ENCODE results near the gene OSER1.
"Not testable (repeated sequence)": the region's sequence is repeated elsewhere in the genome, so short reads cannot be mapped to it uniquely, and the experiment has no call there.

The OSER1 gene

DNA sequence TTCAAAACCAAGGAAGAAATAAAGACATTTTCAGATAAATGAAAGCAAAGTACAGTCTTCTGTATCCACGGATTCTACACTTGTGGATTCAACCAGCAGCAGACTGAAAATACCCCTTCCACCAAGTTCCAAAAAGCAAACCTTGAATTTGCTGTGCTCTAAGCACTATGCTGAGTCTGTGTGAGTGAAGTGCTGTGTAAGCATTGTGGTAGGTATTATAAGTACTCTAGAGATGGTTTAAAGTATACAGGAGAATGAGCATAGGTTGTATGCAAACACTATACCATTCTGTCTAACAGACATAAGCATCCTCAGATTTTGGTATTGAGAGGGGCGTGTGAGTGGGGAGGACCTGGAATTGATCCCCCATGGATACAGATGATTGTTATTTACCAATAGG lies 9.6 kb downstream of the OSER1 start:
- DNase-seq (ENCODE audit: low read depth in 2 of 2): no peak

DNA sequence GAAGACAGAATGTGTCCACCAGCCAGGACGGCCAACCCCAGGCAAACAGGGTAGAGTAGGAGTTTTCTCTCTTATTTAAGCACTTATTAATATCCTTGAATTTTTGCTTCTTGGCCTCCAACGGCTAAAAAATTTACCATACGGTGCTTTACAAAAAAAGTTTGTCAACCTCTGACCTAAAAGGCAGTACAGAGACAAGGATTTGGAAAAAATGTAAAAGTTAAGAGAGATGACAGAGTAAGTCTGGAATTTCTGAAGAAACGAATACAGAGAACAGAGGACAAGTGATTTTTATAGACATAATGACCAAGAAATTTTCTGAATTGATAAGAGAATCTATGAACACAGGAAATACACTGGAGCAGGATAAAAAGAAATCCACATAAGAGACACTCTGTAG lies 10.2 kb downstream of the OSER1 start:
- DNase-seq (ENCODE audit: low read depth in 2 of 2): no peak

DNA sequence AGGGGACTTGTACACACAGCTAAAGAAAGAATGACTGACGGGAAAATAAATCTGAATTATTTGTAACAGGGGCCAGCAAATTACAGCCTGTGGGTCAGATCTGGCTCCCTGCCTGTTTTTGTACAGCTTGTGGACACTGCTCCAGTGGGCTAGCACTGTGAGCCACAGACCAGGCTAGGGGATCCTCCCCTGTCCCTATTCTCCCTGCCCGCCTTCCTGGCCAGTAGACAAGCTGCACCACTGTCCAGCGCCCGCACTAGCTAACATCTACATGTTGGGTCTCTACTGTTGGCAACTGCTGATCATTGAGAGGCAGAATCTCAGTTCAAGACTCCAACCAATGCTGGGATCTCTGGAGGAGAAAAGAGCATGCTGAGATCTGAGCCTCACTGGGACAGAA lies 10.7 kb downstream of the OSER1 start:
- no peak for DNase-seq (ENCODE audit: low read depth in 2 of 2)

DNA sequence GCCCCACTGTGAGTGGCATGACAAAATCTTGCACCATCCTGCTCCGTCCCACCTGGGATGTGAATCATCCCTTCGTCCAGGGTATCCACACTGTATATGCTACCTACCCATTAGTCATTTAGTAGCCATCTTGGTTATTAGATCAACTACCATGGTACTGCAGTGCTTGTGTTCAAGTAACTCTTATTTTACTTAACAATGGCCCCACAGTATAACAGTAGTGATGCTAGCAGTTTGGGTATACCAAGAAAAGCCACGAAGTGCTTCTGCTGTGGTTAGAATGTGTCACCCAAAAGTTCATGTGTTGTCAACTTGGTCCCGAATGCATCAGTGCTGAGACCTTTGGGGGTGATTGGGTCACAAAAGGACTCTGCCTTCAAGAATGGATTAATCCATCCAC lies 11.7 kb downstream of the OSER1 start:
- no peak for DNase-seq (ENCODE audit: low read depth in 2 of 2)

DNA sequence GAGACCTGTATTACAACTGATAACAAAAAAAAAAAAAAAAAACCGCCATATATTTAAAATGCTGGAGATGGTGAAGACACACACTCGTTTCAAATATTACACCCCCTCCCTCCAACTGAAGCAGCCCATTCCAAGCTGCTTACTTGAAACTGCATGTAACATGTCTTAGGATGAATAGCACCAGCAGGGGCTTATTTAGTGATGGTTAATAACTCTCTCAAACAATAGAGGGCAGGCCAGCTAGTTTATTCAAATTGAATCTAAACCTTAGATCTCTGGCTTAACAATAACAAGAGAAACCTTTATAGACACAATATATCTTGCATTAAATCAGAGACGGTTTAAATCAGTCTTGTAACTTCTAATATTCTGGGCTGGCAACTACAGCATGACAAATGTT lies 14.3 kb downstream of the OSER1 start:
- no peak for DNase-seq (ENCODE audit: low read depth in 2 of 2)

DNA sequence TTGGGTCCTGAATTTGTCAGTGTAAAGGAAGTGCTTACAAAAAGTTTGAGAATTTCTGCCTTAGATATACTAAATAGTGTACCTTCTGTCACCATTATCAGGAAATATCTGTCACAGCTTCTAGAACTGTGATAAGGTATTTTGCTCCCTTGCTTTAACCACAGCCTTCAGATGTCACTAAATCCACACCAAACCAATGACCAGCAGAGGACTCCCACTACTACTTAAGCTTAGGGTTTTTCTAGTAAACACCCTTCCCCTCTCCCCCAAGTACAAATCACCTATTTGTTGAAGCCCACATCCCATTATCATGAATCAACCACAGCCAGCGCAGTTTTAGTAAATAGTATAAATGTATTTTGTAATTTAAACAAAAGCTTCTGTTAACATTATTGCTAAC lies 15.0 kb downstream of the OSER1 start:
- no peak for DNase-seq (ENCODE audit: low read depth in 2 of 2)

DNA sequence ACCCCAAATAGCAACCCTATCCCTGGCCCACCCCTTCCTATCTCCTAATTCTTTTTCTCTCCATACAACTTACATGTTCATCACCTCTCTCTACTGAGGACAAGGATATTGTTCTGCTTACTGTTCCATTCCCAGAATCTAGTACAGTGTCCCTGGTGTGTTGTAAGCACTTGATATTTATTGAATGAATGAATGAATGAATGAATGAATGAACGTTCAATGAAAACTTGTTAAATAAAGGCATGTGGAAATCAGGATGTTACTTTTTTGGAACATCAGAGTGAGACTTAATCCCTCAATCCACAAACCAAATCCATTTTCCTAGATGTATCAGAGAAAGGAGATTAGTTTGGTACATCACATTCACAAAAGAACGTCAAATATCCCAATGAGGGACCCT lies 16.8 kb downstream of the OSER1 start:
- DNase-seq (ENCODE audit: low read depth in 2 of 2): no peak

DNA sequence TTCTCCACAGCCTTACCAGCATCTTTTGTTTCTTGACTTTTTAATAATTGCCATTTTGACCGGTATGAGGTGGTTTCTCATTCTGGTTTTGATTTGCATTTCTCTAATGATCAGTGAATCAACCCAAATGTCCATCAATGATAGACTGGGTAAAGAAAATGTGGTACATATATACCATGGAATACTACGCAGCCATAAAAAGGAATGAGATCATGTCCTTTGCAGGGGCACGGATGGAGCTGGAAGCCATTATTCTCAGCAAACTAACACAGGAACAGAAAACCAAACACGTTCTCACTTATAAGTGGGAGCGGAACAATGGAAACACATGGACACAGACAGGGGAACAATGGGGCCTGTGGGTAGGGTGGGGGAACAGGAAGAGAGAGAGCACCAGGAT lies 18.9 kb downstream of the OSER1 start:
- not testable (repeated sequence) for DNase-seq (ENCODE audit: low read depth in 2 of 2)

DNA sequence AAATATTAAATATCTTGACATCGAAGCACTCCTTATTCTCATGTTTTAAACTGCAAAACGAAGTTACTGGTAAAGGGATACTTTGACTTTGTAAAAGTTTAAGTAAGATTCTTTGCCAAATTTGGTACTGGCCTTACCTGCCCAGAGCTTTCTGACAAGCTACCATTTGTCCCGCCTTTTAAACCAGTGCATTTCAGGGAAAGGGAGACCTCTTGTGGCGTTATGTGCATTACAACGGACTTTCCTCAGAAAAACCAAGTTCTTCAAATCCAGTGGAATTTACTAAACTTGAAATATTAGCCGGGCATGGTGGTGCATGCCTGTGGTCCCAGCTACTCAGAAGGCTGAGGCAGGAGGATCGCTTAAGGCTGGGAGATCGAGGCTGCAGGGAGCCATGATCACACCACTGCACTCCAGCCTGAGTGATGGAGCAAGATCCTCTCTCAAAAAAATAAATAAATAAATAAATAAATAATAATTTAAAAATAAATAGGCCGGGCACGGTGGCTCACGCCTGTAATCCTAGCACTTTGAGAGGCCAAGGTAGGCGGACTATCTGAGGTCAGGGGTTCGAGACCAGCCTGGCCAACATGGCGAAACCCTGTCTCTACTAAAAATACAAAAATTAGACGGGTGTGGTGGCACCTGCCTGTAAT lies 20.2 kb downstream of the OSER1 start:
- DNase-seq (ENCODE audit: low read depth in 2 of 2): not testable (repeated sequence)

DNA sequence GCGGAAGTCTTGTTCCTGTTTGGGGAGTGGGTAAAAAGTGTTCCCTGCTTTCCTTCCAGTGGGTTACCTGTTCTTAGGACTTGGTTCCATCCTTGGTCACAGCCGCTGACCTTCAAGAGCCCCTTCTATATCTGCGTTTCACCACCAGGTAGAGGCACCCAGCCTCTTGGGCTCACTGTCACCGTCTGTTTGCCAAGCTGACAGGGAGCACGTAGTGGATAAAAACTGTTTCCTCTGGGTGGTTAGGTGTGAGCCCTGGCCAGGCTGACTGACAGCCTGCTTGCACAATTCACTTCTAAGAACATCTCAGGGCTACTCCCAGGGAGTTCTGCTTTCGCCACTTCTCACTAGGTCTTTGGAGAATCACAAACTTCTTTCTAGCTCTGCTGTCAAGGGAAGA lies 21.8 kb downstream of the OSER1 start:
- DNase-seq (ENCODE audit: low read depth in 2 of 2): no peak

DNA sequence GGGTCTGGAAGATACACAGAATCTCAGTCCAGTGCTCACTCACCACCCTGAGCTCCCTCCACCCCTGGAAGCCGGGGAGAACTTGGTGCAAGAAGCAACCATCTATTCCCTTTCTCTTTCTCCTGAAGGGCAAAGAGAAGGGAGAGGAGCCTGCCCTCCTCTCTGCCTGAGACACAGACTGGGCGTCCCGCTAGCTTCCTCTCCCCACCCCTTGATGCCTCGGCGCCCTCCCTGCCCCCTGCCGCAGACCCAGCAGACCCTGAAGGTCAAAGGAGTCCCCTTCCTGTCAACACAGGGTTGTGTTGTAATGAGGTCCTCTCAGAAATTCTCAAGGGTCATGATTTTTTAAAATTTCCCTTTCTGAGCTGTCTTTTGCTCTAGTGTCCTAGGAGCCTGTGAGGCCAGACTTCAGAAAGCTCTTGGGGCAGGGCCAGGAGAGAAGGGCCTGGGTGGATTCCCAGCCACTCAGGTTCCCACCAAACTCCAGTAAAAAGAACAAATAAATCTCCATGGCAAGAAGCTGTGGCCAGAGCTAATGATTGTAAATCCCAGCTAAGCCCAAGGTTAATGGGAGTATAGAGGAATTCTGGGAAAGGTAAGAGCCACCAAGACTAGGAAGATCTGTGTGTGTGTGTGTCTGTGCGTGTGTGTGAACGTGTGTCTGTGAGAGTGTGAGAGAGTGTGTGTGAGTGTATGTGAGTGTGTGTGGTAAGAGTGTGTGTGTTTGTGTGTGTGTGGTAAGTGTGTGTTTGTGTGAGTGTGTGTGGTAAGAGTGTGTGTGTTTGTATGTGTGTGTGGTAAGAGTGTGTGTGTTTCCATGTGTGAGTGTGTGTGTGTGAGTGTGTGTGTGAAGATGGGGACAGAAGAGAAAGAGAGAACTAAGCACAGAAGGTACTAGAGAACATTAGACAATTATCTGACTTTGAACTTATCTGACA lies 22.5 kb downstream of the OSER1 start:
- no peak for DNase-seq (ENCODE audit: low read depth in 2 of 2)

DNA sequence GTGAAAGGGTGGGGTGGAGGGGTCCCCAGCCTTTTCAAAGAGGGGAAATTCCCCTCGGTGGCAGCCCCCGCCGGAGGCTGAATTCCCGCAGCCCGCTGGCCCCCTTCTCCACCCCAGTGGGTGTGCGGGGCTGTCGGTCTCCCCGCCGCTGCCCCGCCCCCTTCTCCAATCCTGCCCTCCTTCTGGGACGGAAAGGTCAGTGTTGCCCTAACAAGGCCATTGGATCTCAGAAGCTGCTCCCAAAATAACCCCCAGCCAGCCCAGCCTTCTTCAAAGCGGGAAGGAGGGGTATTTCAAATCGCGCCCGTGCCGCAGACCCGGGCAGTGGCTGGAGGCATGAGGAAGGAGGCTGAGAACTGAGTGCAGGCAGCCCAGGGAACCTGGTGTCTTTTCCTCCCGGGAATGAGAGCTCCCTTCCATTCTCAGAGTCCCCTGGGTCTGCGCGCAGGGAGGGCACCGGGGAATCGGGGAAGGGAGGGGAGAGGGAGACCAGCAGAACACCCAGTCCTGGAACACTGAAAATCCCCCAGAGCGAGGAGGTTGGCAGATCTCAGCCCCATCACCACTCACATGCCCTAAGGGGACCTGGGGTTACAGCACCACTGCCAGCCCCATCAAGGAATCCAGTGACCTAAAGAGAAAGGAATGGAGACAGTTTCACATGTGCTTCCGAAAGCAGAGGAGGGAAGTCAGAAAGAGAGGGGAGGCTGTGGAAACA lies 23.4 kb downstream of the OSER1 start, which contains the start of gene JPH2:
TSS of gene JPH2 (minus strand) at position 135 of the 718 bp plus-strand sequence. CDS start 483 bp downstream, outside the sequence.
- DNase-seq (ENCODE audit: low read depth in 2 of 2): no peak

DNA sequence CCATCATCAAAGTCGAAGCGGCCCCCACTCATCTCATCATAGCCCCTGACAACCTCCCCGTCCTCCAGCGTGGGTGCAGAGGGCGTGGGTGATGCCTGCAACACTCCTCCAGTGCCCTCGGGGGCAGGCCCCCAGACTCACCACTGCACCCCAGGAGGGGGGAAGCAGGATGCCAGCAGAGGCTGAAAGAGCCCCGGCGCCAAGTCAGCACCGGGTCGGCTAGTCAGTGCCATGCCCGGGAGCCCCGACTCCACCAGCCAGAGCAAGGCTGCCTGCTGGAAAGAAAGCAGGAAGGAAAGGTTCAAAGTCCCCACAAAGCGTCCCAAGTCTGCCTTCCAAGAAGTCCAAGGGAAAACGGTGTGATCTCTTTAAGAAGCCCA lies 23.9 kb downstream of the OSER1 start:
- no peak for DNase-seq (ENCODE audit: low read depth in 2 of 2)

DNA sequence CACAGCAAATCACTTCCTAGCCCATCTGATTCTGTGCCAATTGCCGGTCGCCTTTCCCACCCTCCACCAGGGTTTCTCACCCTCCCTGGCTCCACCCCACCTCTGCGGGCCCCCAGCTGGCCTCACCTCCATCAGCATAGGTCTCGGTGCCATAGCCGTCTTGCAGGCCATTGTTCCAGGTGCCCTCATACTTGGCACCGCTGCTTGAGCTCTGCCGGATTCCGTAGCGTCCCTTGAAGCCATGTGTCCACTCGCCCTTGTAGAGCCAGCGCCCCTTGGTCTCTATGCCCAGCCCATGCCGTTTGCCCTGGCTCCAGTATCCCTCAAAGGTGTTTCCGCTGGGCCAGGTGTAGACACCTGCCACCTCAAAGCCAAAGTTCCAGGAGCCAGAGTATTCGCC lies 24.4 kb downstream of the OSER1 start:
- no peak for DNase-seq (ENCODE audit: low read depth in 2 of 2)

DNA sequence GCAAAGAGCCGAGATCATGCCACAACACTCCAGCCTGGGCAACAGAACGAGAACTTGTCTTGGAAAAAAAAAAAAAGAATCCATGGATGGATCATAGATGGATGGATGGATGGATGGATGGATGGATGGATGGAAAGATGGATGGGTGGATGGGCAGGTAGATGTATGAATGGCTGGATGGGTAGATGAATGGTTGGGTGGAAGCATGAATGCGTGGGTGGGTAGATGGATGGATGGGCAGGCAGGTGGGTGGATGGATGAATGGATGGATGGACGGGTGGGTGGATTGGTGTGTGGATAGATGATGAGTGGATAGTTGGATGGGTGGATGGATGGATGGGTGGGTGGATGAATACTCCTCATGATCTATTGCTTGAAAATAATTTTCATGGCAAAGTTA lies 25.0 kb downstream of the OSER1 start:
- no peak for DNase-seq (ENCODE audit: low read depth in 2 of 2)

DNA sequence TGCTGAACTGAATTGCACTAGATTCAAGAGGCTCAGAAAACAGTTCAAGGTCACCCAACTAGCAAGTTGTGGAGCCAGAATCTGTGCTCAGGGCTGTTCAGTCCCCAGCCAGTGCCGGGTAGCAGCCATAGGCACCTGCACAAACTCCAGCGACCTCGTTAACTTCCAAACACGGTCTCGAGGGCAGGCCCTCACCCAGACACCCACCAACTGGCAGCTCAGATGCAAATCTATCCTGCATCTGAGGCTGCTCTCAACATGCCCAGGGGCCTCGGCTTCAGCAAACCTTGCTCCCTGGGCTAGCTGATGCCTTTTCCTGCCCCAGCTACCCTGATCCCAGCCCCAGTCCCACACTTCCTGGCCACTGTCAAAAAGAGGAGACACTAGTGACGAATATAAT lies 27.3 kb downstream of the OSER1 start:
- DNase-seq (ENCODE audit: low read depth in 2 of 2): no peak

DNA sequence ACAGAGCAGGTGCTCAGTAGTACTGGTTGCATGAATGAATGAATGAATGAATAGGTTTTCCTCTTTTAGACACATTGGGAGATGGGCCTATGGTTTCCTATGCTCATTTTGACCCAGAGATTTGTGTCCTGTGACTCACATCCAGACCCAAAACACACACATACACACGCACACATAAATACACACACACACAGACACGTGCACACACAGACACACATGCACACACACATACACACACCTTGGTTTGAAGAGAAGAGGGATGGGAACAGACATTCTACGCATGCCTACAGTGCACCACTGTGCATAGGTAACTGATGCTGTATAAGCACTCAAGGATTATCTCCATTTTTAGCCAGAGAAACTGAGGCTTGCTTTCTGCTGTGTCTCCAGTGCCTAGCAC lies 27.7 kb downstream of the OSER1 start:
- no peak for DNase-seq (ENCODE audit: low read depth in 2 of 2)

DNA sequence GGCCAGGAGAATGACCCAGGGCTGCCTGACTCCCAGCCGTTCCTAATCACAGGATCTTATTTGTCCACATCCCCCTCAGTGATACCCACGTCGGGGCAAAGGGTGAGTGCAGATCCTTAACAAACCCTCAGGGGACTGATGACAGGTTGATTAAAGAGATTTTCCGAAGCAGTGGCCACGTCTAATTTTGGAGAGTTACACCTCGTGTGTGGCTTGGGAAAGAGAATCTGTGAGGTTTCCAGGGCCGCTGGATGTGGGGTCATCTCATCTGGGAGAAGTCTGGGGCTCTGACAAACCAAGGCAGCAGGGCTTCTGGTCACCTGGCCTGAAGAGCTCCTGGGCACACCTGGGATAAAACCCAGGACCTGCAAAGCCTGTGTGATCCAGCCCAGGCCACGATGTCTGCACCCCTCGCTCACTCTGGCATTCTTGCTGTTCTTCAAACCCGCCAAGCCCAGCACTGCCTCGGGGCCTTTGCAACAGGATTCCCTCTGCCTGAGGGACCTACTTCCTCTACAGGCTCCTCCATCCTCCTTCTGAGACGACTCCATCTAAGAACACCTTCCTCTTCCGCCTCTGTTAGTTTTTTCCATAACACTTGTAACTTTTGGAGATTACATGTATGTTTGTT lies 28.3 kb downstream of the OSER1 start:
- DNase-seq (ENCODE audit: low read depth in 2 of 2): no peak

DNA sequence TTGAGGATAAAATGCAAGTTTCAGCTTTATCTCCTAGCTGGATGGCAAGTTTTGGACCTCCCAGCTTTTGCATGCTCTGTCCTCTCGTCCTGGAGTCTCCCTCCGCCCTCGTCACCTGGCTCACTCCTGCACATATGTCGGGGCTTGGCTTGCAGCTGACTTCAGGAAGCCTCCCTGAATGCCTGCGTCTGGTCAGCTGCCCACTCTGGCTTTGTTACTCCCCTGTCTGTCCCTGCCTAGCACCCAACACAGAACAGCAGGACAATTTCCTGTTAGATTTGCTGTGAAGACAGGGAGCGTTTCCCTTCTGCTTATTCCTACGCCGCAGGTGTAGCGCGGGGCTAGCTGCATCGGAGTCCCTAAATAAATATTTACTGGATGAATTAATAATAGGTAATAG lies 29.0 kb downstream of the OSER1 start:
- DNase-seq (ENCODE audit: low read depth in 2 of 2): no peak

DNA sequence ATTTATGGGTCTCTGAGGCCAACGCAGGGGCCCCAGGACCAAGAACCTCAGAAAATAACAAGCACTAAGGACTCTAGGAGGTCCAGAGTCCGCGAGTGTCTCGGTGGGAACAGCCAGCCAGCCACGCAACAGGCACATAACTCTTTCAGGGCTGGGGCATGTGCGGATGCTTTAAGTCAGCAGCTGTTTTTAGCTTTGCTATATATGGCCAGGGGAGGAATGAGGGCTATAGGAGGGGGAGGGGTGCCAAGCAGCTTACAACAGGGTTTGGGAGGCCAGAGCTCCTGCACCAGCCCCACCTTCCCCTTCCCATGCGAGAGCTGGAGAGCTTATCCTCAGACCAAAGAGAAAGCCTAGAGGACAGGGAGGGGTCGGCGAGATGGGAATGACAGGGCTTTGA lies 29.8 kb downstream of the OSER1 start:
- DNase-seq (ENCODE audit: low read depth in 2 of 2): no peak

DNA sequence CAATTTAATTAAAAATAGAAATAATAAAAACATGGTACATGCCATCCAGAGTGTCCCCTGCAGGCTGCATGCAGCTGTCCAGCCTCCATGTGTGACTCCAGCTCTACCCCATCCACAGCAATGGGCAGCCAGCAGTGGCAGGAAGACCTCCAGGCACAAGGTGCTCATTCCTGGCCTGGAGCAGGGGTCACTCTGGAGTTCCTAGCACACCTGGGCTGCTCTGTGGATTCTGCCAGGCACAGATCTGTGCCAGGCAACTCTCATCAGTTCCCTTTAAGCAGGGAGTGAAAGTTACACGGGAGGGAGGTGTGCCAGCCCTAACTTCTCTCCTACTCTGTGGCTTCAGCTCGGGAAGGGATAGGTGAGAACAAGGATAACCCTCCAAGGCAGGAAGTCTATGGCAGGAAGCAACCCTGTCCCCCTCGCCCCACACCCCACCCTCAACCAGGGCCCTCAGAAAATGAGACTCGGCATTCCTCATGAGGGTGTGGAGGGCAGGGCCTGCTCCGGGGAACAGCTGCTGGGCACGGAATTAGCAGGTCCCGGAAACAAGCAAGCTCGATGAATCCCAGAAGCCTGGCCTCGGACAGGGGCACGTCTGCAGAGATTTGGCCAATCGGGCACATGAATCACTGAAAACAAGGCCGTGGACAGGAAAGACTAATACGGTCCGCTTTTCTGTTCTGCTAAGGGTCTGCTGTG lies 33.6 kb downstream of the OSER1 start:
- DNase-seq (ENCODE audit: low read depth in 2 of 2): no peak
